22Rv1 (cell line): ENCODE measurements around the gene ORM2.

Source experiments
- ZFX ChIP-seq: fragments of 450-650 bp; IDR thresholded peaks from 2 replicates; pipeline ENCODE4 v1.6.1; 2017; ENCODE audit warnings: antibody characterized with exemption, borderline replicate concordance
- TF ChIP-seq, protein P1 (sequence below): fragments of 450-650 bp; IDR thresholded peaks from 2 replicates; pipeline ENCODE4 v1.5.1; 2017; ENCODE audit warnings: mild to moderate bottlenecking

DNA sequence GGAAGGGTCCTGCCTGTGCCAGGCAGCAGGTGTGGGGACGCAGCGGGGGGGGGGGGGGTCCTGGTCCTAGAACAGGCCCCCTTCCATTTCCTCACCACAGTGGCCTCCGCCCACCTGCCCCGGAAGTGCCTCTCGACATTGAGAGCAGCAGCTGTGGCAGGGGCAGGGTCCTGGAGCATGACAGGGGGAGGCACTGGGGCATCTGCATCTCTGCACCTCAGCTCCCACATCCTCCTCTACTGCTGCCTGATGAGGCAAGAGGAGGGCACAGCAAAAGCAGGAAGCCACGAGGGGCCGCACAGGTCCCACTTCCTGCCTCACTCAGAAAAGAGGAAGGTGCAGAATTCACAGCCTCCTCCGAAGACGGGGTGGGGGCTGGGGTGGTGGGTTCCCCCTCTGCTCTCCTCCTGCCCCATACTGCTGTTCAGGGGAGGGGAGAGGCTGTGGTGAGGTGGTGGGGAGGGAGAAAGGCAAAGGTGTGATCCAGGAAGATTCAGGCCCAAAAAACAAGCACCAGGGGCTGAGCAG lies 43.3 kb downstream of the ORM2 start:
- TF ChIP-seq, protein P1, sequence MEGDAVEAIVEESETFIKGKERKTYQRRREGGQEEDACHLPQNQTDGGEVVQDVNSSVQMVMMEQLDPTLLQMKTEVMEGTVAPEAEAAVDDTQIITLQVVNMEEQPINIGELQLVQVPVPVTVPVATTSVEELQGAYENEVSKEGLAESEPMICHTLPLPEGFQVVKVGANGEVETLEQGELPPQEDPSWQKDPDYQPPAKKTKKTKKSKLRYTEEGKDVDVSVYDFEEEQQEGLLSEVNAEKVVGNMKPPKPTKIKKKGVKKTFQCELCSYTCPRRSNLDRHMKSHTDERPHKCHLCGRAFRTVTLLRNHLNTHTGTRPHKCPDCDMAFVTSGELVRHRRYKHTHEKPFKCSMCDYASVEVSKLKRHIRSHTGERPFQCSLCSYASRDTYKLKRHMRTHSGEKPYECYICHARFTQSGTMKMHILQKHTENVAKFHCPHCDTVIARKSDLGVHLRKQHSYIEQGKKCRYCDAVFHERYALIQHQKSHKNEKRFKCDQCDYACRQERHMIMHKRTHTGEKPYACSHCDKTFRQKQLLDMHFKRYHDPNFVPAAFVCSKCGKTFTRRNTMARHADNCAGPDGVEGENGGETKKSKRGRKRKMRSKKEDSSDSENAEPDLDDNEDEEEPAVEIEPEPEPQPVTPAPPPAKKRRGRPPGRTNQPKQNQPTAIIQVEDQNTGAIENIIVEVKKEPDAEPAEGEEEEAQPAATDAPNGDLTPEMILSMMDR, result no peak
- TF ChIP-seq ZFX, result no peak
